CD4-positive, CD25-positive, alpha-beta regulatory T cell (primary cell): ENCODE data around the gene KIAA1217. TPM values are rescaled to one million over a fixed set of nuclear protein-coding genes. Genes with fewer than 3 reads are reported as not detected.
A peak's percentile ranks its signal among the peaks of the same experiment; 100 is the strongest.

Source experiments
- ATAC-seq, 2 donors: fragments of 150-1000 bp; cut with Tn5 transposase; one replicate each; pipeline ENCODE4 v1.10.0; 2021; ENCODE audit warnings: low read depth in 2 of 2, moderate number of reproducible peaks in 2 of 2, moderate library complexity in 1 of 2
- DNase-seq, 3 donors: peaks; one replicate each; pipeline versions ENCODE4 v3.0.0 to v3.0.0-alpha.2; 2012 to 2022; ENCODE audit warnings: mixed read lengths in 1 of 3
- H3K27ac ChIP-seq: one replicate; pipeline ENCODE4 v1.7.0; 2013; ENCODE audit warnings: mild to moderate bottlenecking, low read length; ENCODE audit not compliant: insufficient read depth, poor library complexity, severe bottlenecking
- H3K27me3 ChIP-seq: one replicate; pipeline ENCODE4 v1.7.0; 2013; ENCODE audit warnings: low read length; ENCODE audit not compliant: control insufficient read depth, insufficient read depth
- H3K36me3 ChIP-seq: one replicate; pipeline ENCODE4 v1.7.0; 2013; ENCODE audit warnings: mild to moderate bottlenecking, low read length, moderate library complexity; ENCODE audit not compliant: control insufficient read depth, insufficient read depth
- H3K4me1 ChIP-seq: 2 replicates; pipeline ENCODE4 v1.7.0; 2013; ENCODE audit warnings: mild to moderate bottlenecking, low read length; ENCODE audit not compliant: insufficient read depth, control insufficient read depth, poor library complexity, severe bottlenecking
- H3K4me3 ChIP-seq: one replicate; pipeline ENCODE4 v1.7.0; 2013; ENCODE audit warnings: low read depth, mild to moderate bottlenecking, low read length, moderate library complexity
- H3K9me3 ChIP-seq, 2 experiments: 1 replicate in 1 of 2; 2 replicates in 1 of 2; pipeline ENCODE4 v1.7.0; 2013; ENCODE audit warnings: low read length in 2 of 2, mild to moderate bottlenecking in 1 of 2, moderate library complexity in 1 of 2; ENCODE audit not compliant: control insufficient read depth in 2 of 2
- H3K27ac Mint-ChIP-seq, 3 donors: one replicate each; pipeline ENCODE4 v1.8.0; 2020 to 2022; ENCODE audit warnings: mild to moderate bottlenecking in 3 of 3, mixed read lengths in 3 of 3, moderate library complexity in 2 of 3
- H3K27me3 Mint-ChIP-seq: one replicate; pipeline ENCODE4 v1.8.0; 2022; ENCODE audit warnings: mild to moderate bottlenecking, mixed read lengths
- H3K36me3 Mint-ChIP-seq: one replicate; pipeline ENCODE4 v1.8.0; 2020; ENCODE audit warnings: mixed read lengths
- H3K4me1 Mint-ChIP-seq, 4 donors: one replicate each; pipeline ENCODE4 v1.8.0; 2020 to 2022; ENCODE audit warnings: mixed read lengths in 4 of 4, mild to moderate bottlenecking in 1 of 4
- H3K4me3 Mint-ChIP-seq, 4 donors: one replicate each; pipeline ENCODE4 v1.8.0; 2020 to 2022; ENCODE audit warnings: mild to moderate bottlenecking in 4 of 4, mixed read lengths in 4 of 4, moderate library complexity in 3 of 4
- H3K9me3 Mint-ChIP-seq, 7 donors: one replicate each; pipeline ENCODE4 v1.8.0; 2020 to 2022; ENCODE audit warnings: mixed read lengths in 7 of 7, mild to moderate bottlenecking in 3 of 7, moderate library complexity in 2 of 7
- polyA plus RNA-seq, 4 donors: library from polyadenylated mRNA; unstranded; fragments of 300-500 nt; fragmentation: Illumina TruSeq; gene quantifications; one replicate each; pipeline ENCODE4 v1.2.3, GENCODE V29; 2021
- total RNA-seq: library from RNA; stranded (reverse); gene quantifications from one replicate; pipeline ENCODE4 v1.2.3, GENCODE V29; 2022

The KIAA1217 gene
- total and polyA plus RNA-seq, 5 donors from 2014 or later = 0.10 TPM; not detected in 4

- H3K9me3 Mint-ChIP-seq = no peaks in the 10 kb centered on the region
- H3K4me1 ChIP-seq = no peaks in the 10 kb centered on the region
- no peaks in the 10 kb centered on the region for H3K27me3 Mint-ChIP-seq
- ATAC-seq (no peak), DNase-seq (no peak)
- no peaks in the 10 kb centered on the region for H3K27me3 ChIP-seq
- no peak overlapping the region for H3K27ac ChIP-seq
- H3K36me3 Mint-ChIP-seq = no peaks in the 10 kb centered on the region
- peak overlapping the region in 1 of 3 donors; percentile 52 for H3K27ac Mint-ChIP-seq
- H3K4me3 ChIP-seq = no peak overlapping the region
- no peak overlapping the region for H3K4me3 Mint-ChIP-seq
- no peaks in the 10 kb centered on the region for H3K36me3 ChIP-seq
- no peaks in the 10 kb centered on the region for H3K9me3 ChIP-seq
- no peaks in the 10 kb centered on the region for H3K4me1 Mint-ChIP-seq
Measured at GRCh38 chr10:24249829-24250415, 41.0 kb downstream of the KIAA1217 start.

GRCh38 chr10:24251547-24251946 is 42.6 kb downstream of the KIAA1217 start:
- H3K27me3 Mint-ChIP-seq = no peaks in the 10 kb centered on the region
- H3K9me3 Mint-ChIP-seq = no peaks in the 10 kb centered on the region
- Histone ChIP-seq H3K27me3 (no peaks in the 10 kb centered on the region), H3K4me1 (no peaks in the 10 kb centered on the region), H3K27ac (no peak overlapping the region), H3K36me3 (no peaks in the 10 kb centered on the region), H3K4me3 (no peak overlapping the region), H3K9me3 (no peaks in the 10 kb centered on the region)
- no peak overlapping the region for H3K4me3 Mint-ChIP-seq
- H3K36me3 Mint-ChIP-seq = no peaks in the 10 kb centered on the region
- ATAC-seq (no peak), DNase-seq (no peak)
- H3K27ac Mint-ChIP-seq = no peak overlapping the region
- no peaks in the 10 kb centered on the region for H3K4me1 Mint-ChIP-seq

GRCh38 chr10:24254180-24254579 is 45.2 kb downstream of the KIAA1217 start:
- H3K9me3 ChIP-seq = no peaks in the 10 kb centered on the region
- no peaks in the 10 kb centered on the region for H3K4me1 ChIP-seq
- Mint-ChIP-seq H3K4me1 (no peaks in the 10 kb centered on the region), H3K9me3 (peaks cover 0 to 1% (median 0%) of the 10 kb centered on the region in 7 donors), H3K27me3 (no peaks in the 10 kb centered on the region), H3K36me3 (no peaks in the 10 kb centered on the region), H3K27ac (no peak overlapping the region), H3K4me3 (no peak overlapping the region)
- H3K27me3 ChIP-seq = no peaks in the 10 kb centered on the region
- no peak overlapping the region for H3K4me3 ChIP-seq
- DNase-seq (no peak), ATAC-seq (no peak)
- no peaks in the 10 kb centered on the region for H3K36me3 ChIP-seq
- no peak overlapping the region for H3K27ac ChIP-seq

GRCh38 chr10:24255115-24255880 is 46.4 kb downstream of the KIAA1217 start:
- DNase-seq (no peak), ATAC-seq (no peak)
- H3K36me3 Mint-ChIP-seq = no peaks in the 10 kb centered on the region
- no peaks in the 10 kb centered on the region for H3K4me1 Mint-ChIP-seq
- H3K9me3 ChIP-seq = no peaks in the 10 kb centered on the region
- H3K36me3 ChIP-seq = no peaks in the 10 kb centered on the region
- no peak overlapping the region for H3K27ac ChIP-seq
- H3K4me3 ChIP-seq = no peak overlapping the region
- H3K27ac Mint-ChIP-seq = no peak overlapping the region
- H3K27me3 ChIP-seq = no peaks in the 10 kb centered on the region
- peaks cover 0 to 1% (median 0%) of the 10 kb centered on the region in 7 donors for H3K9me3 Mint-ChIP-seq
- no peak overlapping the region for H3K4me3 Mint-ChIP-seq
- H3K4me1 ChIP-seq = no peaks in the 10 kb centered on the region
- H3K27me3 Mint-ChIP-seq = no peaks in the 10 kb centered on the region

- H3K9me3 ChIP-seq = no peaks in the 10 kb centered on the region
- DNase-seq = no peak
- no peak overlapping the region for H3K4me3 ChIP-seq
- no peaks in the 10 kb centered on the region for H3K36me3 Mint-ChIP-seq
- H3K36me3 ChIP-seq = no peaks in the 10 kb centered on the region
- ATAC-seq = no peak
- H3K4me3 Mint-ChIP-seq = no peak overlapping the region
- H3K27me3 ChIP-seq = no peaks in the 10 kb centered on the region
- H3K27me3 Mint-ChIP-seq = no peaks in the 10 kb centered on the region
- H3K9me3 Mint-ChIP-seq = peaks cover 0 to 1% (median 0%) of the 10 kb centered on the region in 7 donors
- H3K27ac Mint-ChIP-seq = no peak overlapping the region
- no peaks in the 10 kb centered on the region for H3K4me1 ChIP-seq
- no peaks in the 10 kb centered on the region for H3K4me1 Mint-ChIP-seq
- no peak overlapping the region for H3K27ac ChIP-seq
Measured at GRCh38 chr10:24255881-24256311, 47.0 kb downstream of the KIAA1217 start.

GRCh38 chr10:24256619-24257107 is 47.7 kb downstream of the KIAA1217 start:
- Mint-ChIP-seq H3K9me3 (peaks cover 0 to 1% (median 0%) of the 10 kb centered on the region in 7 donors), H3K36me3 (no peaks in the 10 kb centered on the region), H3K4me3 (no peak overlapping the region), H3K27ac (no peak overlapping the region), H3K4me1 (no peaks in the 10 kb centered on the region), H3K27me3 (no peaks in the 10 kb centered on the region)
- H3K4me3 ChIP-seq = no peak overlapping the region
- no peak overlapping the region for H3K27ac ChIP-seq
- H3K9me3 ChIP-seq = no peaks in the 10 kb centered on the region
- ATAC-seq (no peak), DNase-seq (no peak)
- H3K4me1 ChIP-seq = no peaks in the 10 kb centered on the region
- H3K36me3 ChIP-seq = no peaks in the 10 kb centered on the region
- H3K27me3 ChIP-seq = no peaks in the 10 kb centered on the region

- Histone ChIP-seq H3K27me3 (no peaks in the 10 kb centered on the region), H3K9me3 (no peaks in the 10 kb centered on the region), H3K4me1 (no peaks in the 10 kb centered on the region), H3K36me3 (no peaks in the 10 kb centered on the region), H3K27ac (no peak overlapping the region), H3K4me3 (no peak overlapping the region)
- Mint-ChIP-seq H3K4me3 (no peak overlapping the region), H3K4me1 (no peaks in the 10 kb centered on the region), H3K36me3 (no peaks in the 10 kb centered on the region), H3K9me3 (peaks cover 0 to 2% (median 0%) of the 10 kb centered on the region in 7 donors), H3K27ac (no peak overlapping the region), H3K27me3 (no peaks in the 10 kb centered on the region)
- DNase-seq = no peak
- no peak for ATAC-seq
Measured at GRCh38 chr10:24257588-24257987, 48.6 kb downstream of the KIAA1217 start.
